Measurements from ENCODE around the gene ACSBG1.

DNA sequence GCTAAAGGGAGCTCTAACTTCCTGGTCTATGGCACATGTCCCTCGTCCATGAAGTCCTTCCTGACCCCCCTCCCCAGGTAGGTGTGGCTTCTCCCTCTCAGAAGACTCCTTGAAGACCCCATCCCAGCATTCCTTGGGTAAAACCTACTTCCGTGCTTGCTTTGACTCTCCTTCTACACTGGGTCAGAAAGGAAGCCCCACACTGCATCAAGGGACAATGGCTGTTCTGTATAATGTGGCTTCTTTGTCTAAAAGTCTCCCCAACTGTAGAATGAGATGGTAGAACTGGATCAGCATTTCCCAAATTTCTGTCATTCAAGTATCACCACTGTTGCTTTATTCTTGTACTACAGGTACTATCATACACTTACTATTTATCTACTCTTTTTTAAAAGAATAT, 26.1 kb upstream of the ACSBG1 start:
- TF ChIP-seq CTCF (IDR thresholded peaks at IDR 0.05) (no peak), POLR2A (IDR thresholded peaks at IDR 0.05) (no peak)

Data from gastroesophageal sphincter (tissue), 3 donors.